Smooth muscle cell (in vitro differentiated cells): ENCODE results near the gene SH3D21. TPM values are rescaled to one million over a fixed set of nuclear protein-coding genes. Genes with fewer than 3 reads are reported as not detected.
A peak's percentile ranks its signal among the peaks of the same experiment; 100 is the strongest.

Source experiments
- DNase-seq: peaks from one replicate; lab custom pipeline; 2025; ENCODE audit not compliant: unreplicated experiment; lab: John Stamatoyannopoulos, UW
- H2AFZ ChIP-seq: fragments of 200-600 bp; sonication (generic); 2 replicates; pipeline ENCODE4 v1.6.0; 2016; ENCODE audit warnings: antibody characterized with exemption, low read depth, mild to moderate bottlenecking
- H3F3A ChIP-seq: fragments of 200-600 bp; sonication (generic); 2 replicates; pipeline ENCODE4 v1.6.0; 2017; ENCODE audit warnings: antibody characterized with exemption, low read depth
- H3K27ac ChIP-seq: fragments of 200-600 bp; sonication (generic); 2 replicates; pipeline ENCODE4 v1.5.1; 2016; ENCODE audit warnings: low read depth, mild to moderate bottlenecking
- H3K27me3 ChIP-seq: fragments of 200-600 bp; sonication (generic); 2 replicates; pipeline ENCODE4 v1.6.1; 2016; ENCODE audit warnings: low read depth, mild to moderate bottlenecking
- H3K36me3 ChIP-seq: fragments of 200-600 bp; sonication (generic); 2 replicates; pipeline ENCODE4 v1.5.1; 2016; ENCODE audit warnings: low read depth
- H3K4me1 ChIP-seq: fragments of 200-600 bp; sonication (generic); 2 replicates; pipeline ENCODE4 v1.5.1; 2016; ENCODE audit warnings: low read depth
- H3K4me2 ChIP-seq: fragments of 200-600 bp; sonication (generic); 2 replicates; pipeline ENCODE4 v1.6.0; 2016; ENCODE audit warnings: mild to moderate bottlenecking
- H3K4me3 ChIP-seq: fragments of 200-600 bp; sonication (generic); 2 replicates; pipeline ENCODE4 v1.5.1; 2016; ENCODE audit warnings: mild to moderate bottlenecking
- H3K79me2 ChIP-seq: fragments of 200-600 bp; sonication (generic); 2 replicates; pipeline ENCODE4 v1.6.0; 2016; ENCODE audit warnings: low read depth, mild to moderate bottlenecking
- H3K9ac ChIP-seq: fragments of 200-600 bp; sonication (generic); 2 replicates; pipeline ENCODE4 v1.6.0; 2016; ENCODE audit warnings: low read depth
- H3K9me3 ChIP-seq: fragments of 200-600 bp; sonication (generic); replicated peaks from 2 replicates; pipeline ENCODE4 v1.5.1; 2016; ENCODE audit warnings: low read depth
- H4K20me1 ChIP-seq: fragments of 200-600 bp; sonication (generic); 2 replicates; pipeline ENCODE4 v1.6.0; 2016; ENCODE audit warnings: low read depth
- CTCF ChIP-seq: fragments of 200-600 bp; sonication (generic); IDR thresholded peaks from 2 replicates; pipeline ENCODE4 v1.5.1; 2017; ENCODE audit warnings: borderline replicate concordance, mild to moderate bottlenecking, antibody characterized with exemption; ENCODE audit not compliant: insufficient read depth, poor library complexity, severe bottlenecking
- WGBS: methylation state at CpG from one replicate; pipeline ENCODE4 v1.1.7; 2016; ENCODE audit warnings: low lambda C conversion rate; 5-methylcytosine and 5-hydroxymethylcytosine counted together
- polyA plus RNA-seq: library from polyadenylated mRNA; unstranded; fragments of >200 nt; fragmentation: Nextera tagmentation; extraction: Ambion mirVana; gene quantifications from 2 replicates; pipeline ENCODE4 v1.2.1, GENCODE V29; 2016
- total RNA-seq: library from RNA; depleted of rRNA; stranded (reverse); fragments of >200 nt; gene quantifications from 2 replicates; pipeline ENCODE4 v1.2.3, GENCODE V29; 2014

The SH3D21 gene
- total and polyA plus RNA-seq, 2 experiments from 2014 or later, result 6.9 to 12.0 TPM

GRCh38 chr1:36358514-36359084 is 52.4 kb downstream of the SH3D21 start:
- peaks cover 9% of the 10 kb centered on the region for H4K20me1 ChIP-seq
- DNase-seq, result no peak
- H3K27me3 ChIP-seq, result no peaks in the 10 kb centered on the region
- no peak overlapping the region for H3K9ac ChIP-seq
- no peak for TF ChIP-seq CTCF
- no peak overlapping the region for H3K4me2 ChIP-seq
- no peaks in the 10 kb centered on the region for H3K9me3 ChIP-seq
- H3K27ac ChIP-seq, result no peak overlapping the region
- H3K4me3 ChIP-seq, result no peak overlapping the region
- no peaks in the 10 kb centered on the region for H3K4me1 ChIP-seq
- 97% methylated on average over 13 of the region's 13 CpGs for WGBS
- H2AFZ ChIP-seq, result no peak overlapping the region
- H3K79me2 ChIP-seq, result peaks cover 56% of the 10 kb centered on the region
- H3F3A ChIP-seq, result no peaks in the 10 kb centered on the region
- H3K36me3 ChIP-seq, result peaks cover 4% of the 10 kb centered on the region

GRCh38 chr1:36359383-36359782 is 53.2 kb downstream of the SH3D21 start:
- no peaks in the 10 kb centered on the region for H3K4me1 ChIP-seq
- H3F3A ChIP-seq, result no peaks in the 10 kb centered on the region
- no peak overlapping the region for H2AFZ ChIP-seq
- H3K9ac ChIP-seq, result no peak overlapping the region
- WGBS, result 94% methylated on average over 5 of the region's 5 CpGs
- peaks cover 60% of the 10 kb centered on the region for H3K79me2 ChIP-seq
- DNase-seq, result no peak
- H4K20me1 ChIP-seq, result peaks cover 9% of the 10 kb centered on the region
- H3K4me3 ChIP-seq, result no peak overlapping the region
- H3K27ac ChIP-seq, result peak overlapping the region; percentile 31
- no peak overlapping the region for H3K4me2 ChIP-seq
- no peak for TF ChIP-seq CTCF
- no peaks in the 10 kb centered on the region for H3K9me3 ChIP-seq
- H3K36me3 ChIP-seq, result peaks cover 4% of the 10 kb centered on the region
- H3K27me3 ChIP-seq, result no peaks in the 10 kb centered on the region

- WGBS, result 89% methylated on average over 6 of the region's 6 CpGs
- Histone ChIP-seq H2AFZ (no peak overlapping the region), H3K27ac (peak overlapping the region; percentile 31), H3K4me3 (no peak overlapping the region), H4K20me1 (peaks cover 9% of the 10 kb centered on the region), H3K9ac (no peak overlapping the region), H3F3A (no peaks in the 10 kb centered on the region), H3K4me2 (no peak overlapping the region), H3K36me3 (peaks cover 4% of the 10 kb centered on the region), H3K79me2 (peaks cover 60% of the 10 kb centered on the region), H3K9me3 (no peaks in the 10 kb centered on the region), H3K27me3 (no peaks in the 10 kb centered on the region), H3K4me1 (no peaks in the 10 kb centered on the region)
- no peak for TF ChIP-seq CTCF
- DNase-seq, result no peak
Observed at GRCh38 chr1:36359911-36360550, 53.9 kb downstream of the SH3D21 start.

- H3K4me3 ChIP-seq, result no peak overlapping the region
- H3K4me2 ChIP-seq, result peak overlapping the region; percentile 73
- no peaks in the 10 kb centered on the region for H3K36me3 ChIP-seq
- TF ChIP-seq CTCF, result no peak
- DNase-seq, result no peak
- H3K9me3 ChIP-seq, result no peaks in the 10 kb centered on the region
- no peak overlapping the region for H2AFZ ChIP-seq
- H3K79me2 ChIP-seq, result peaks cover 62% of the 10 kb centered on the region
- peak overlapping the region; percentile 96 for H3K27ac ChIP-seq
- peak overlapping the region; percentile 74 for H3K9ac ChIP-seq
- H4K20me1 ChIP-seq, result peaks cover 25% of the 10 kb centered on the region
- WGBS, result 42% methylated on average over 1 of the region's 1 CpG
- peaks cover 18% of the 10 kb centered on the region for H3F3A ChIP-seq
- peaks cover 14% of the 10 kb centered on the region for H3K4me1 ChIP-seq
- H3K27me3 ChIP-seq, result no peaks in the 10 kb centered on the region
Observed at GRCh38 chr1:36365381-36365780, 59.2 kb downstream of the SH3D21 start.
